PC-9 (cell line): ENCODE measurements around the gene PERCC1. TPM values are rescaled to one million over a fixed set of nuclear protein-coding genes. Genes with fewer than 3 reads are reported as not detected.

Experiments used
- BruUV-seq: library from RNA; stranded (reverse); fragments of 400-500 nt; replicated peaks from 2 replicates; lab custom pipeline; 2021; lab: Mats Ljungman, UMichigan
- CTCF ChIA-PET: fragments of 300-600 bp; sonication (Branson Sonifier 250); formaldehyde crosslinking; loops from one replicate; lab custom pipeline; 2022; ENCODE audit warnings: antibody characterized with exemption; lab: Charles Lee
- POLR2A ChIA-PET: fragments of 300-600 bp; sonication (Branson Sonifier 250); formaldehyde crosslinking; loops from one replicate; lab custom pipeline; 2022; ENCODE audit warnings: antibody characterized with exemption; ENCODE audit not compliant: unreplicated experiment; lab: Charles Lee
- DNase-seq, 2 experiments: peaks; one replicate each; pipeline versions ENCODE4 v3.0.0 to v3.0.0-alpha.2; 2015 to 2022; ENCODE audit warnings: mixed read lengths in 1 of 2
- H2AFZ ChIP-seq: fragments of 200-600 bp; sonication (generic); 2 replicates; pipeline ENCODE4 v1.8.1; 2017; ENCODE audit warnings: antibody characterized with exemption
- H3F3A ChIP-seq: fragments of 200-600 bp; sonication (generic); 2 replicates; pipeline ENCODE4 v1.8.1; 2017; ENCODE audit warnings: antibody characterized with exemption, mild to moderate bottlenecking, low read depth; ENCODE audit not compliant: insufficient read depth
- H3K27ac ChIP-seq: fragments of 200-600 bp; sonication (generic); 2 replicates; pipeline ENCODE4 v1.6.1; 2016; ENCODE audit warnings: mixed run types
- H3K27me3 ChIP-seq: fragments of 200-600 bp; sonication (generic); 2 replicates; pipeline ENCODE4 v1.6.1; 2016; ENCODE audit warnings: low read depth, mixed run types; ENCODE audit not compliant: insufficient read depth
- H3K36me3 ChIP-seq: fragments of 200-600 bp; sonication (generic); 2 replicates; pipeline ENCODE4 v1.6.1; 2016; ENCODE audit warnings: low read depth, mixed run types
- H3K4me1 ChIP-seq: fragments of 200-600 bp; sonication (generic); replicated peaks from 2 replicates; pipeline ENCODE4 v1.6.1; 2016; ENCODE audit warnings: mixed run types; ENCODE audit not compliant: insufficient read depth
- H3K4me2 ChIP-seq: fragments of 200-600 bp; sonication (generic); 2 replicates; pipeline ENCODE4 v1.6.1; 2017; ENCODE audit warnings: mixed run types
- H3K4me3 ChIP-seq: fragments of 200-600 bp; sonication (generic); 2 replicates; pipeline ENCODE4 v1.6.1; 2016; ENCODE audit warnings: mixed run types
- H3K79me2 ChIP-seq: fragments of 200-600 bp; sonication (generic); 2 replicates; pipeline ENCODE4 v1.6.1; 2017; ENCODE audit warnings: low read depth, mixed run types
- H3K9me2 ChIP-seq: fragments of 200-600 bp; sonication (generic); 2 replicates; pipeline ENCODE4 v1.8.1; 2017; ENCODE audit warnings: mild to moderate bottlenecking; ENCODE audit not compliant: insufficient read depth
- H3K9me3 ChIP-seq: fragments of 200-600 bp; sonication (generic); 2 replicates; pipeline ENCODE4 v1.8.1; 2016; ENCODE audit warnings: low read depth; ENCODE audit not compliant: insufficient read depth
- H4K20me1 ChIP-seq: fragments of 200-600 bp; sonication (generic); 2 replicates; pipeline ENCODE4 v1.8.1; 2017; ENCODE audit not compliant: insufficient read depth
- EZH2 ChIP-seq: fragments of 200-600 bp; sonication (generic); IDR thresholded peaks from 2 replicates; pipeline ENCODE4 v1.8.0; 2017; ENCODE audit warnings: antibody characterized with exemption, low read depth
- intact Hi-C: fragments of 100-400 bp; cut with micrococcal nuclease; formaldehyde crosslinking; loops from one replicate; pipeline ENCODE4 v1.10.0; 2022; ENCODE audit not compliant: unreplicated experiment
- total RNA-seq: library from RNA; stranded (reverse); gene quantifications from 2 replicates; pipeline ENCODE4 v1.2.3, GENCODE V29; 2021
- TF ChIP-seq, protein P1 (sequence below): fragments of 200-600 bp; sonication (generic); conservative IDR thresholded peaks from 2 replicates; pipeline ENCODE4 v1.6.1; 2017; ENCODE audit warnings: mixed run types, antibody characterized with exemption, mild to moderate bottlenecking, moderate library complexity

The PERCC1 gene
- total RNA-seq, 1 experiment from 2014 or later, result not detected

GRCh38 chr16:1472974-1473373, 42.1 kb downstream of the PERCC1 start:
- DNase-seq, result no peak
- POLR2A ChIA-PET, result no interaction called here
- peaks cover 54% of the 10 kb centered on the region for H3K79me2 ChIP-seq

DNA sequence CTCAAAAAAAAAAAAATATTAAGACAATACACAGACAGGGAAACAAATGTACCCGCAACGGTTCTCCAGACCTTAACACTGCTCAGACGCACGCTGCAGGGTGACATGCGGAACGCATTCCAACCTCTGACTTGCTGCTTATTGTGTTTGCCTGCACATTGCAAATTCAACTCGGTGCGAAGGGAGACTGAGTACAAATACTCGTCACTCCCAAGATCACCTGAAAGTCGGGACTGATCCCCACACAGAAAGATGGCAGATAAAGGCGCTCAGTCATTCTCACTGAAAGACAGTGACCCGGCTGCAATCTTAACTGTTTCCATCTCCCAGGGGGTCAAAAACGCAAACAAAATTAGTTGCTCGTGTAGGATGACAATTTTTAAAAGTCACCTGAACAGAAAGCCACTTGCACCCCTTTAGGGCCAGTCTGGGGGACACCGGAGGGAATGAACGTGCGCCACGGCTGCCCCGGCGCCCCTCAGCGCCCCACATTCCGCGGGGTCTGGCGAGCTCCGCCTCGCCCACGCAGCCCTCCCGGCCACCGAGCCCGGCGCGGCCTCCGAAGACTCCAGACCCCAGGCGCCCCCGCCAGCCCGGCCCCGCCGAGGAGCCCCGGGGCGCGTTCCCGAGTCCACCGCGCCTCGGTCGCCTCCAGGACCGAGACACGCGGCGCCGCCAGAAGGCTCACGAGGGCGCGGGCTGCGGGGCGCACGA, 43.4 kb downstream of the PERCC1 start:
- H3K36me3 ChIP-seq, result no peaks in the 10 kb centered on the region
- no peaks in the 10 kb centered on the region for H3K27me3 ChIP-seq
- peak overlapping the region; percentile 99 for H3K4me2 ChIP-seq
- H2AFZ ChIP-seq, result peak overlapping the region; percentile 73
- peak overlapping the region; percentile 99 for H3K4me3 ChIP-seq
- peaks cover 12% of the 10 kb centered on the region for H4K20me1 ChIP-seq
- peaks cover 48% of the 10 kb centered on the region for H3K79me2 ChIP-seq
- H3F3A ChIP-seq, result no peaks in the 10 kb centered on the region
- no peaks in the 10 kb centered on the region for H3K9me2 ChIP-seq
- no peak overlapping the region; the same call in 1 of the 2 replicates for H3K27ac ChIP-seq
- BruUV-seq, result TSS peak; percentile 58
- TF ChIP-seq, protein P1, sequence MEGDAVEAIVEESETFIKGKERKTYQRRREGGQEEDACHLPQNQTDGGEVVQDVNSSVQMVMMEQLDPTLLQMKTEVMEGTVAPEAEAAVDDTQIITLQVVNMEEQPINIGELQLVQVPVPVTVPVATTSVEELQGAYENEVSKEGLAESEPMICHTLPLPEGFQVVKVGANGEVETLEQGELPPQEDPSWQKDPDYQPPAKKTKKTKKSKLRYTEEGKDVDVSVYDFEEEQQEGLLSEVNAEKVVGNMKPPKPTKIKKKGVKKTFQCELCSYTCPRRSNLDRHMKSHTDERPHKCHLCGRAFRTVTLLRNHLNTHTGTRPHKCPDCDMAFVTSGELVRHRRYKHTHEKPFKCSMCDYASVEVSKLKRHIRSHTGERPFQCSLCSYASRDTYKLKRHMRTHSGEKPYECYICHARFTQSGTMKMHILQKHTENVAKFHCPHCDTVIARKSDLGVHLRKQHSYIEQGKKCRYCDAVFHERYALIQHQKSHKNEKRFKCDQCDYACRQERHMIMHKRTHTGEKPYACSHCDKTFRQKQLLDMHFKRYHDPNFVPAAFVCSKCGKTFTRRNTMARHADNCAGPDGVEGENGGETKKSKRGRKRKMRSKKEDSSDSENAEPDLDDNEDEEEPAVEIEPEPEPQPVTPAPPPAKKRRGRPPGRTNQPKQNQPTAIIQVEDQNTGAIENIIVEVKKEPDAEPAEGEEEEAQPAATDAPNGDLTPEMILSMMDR, result no peak
- TF ChIP-seq EZH2, result no peak
- H3K4me1 ChIP-seq, result peaks cover 12% of the 10 kb centered on the region
- no peak for DNase-seq
- H3K9me3 ChIP-seq, result no peaks in the 10 kb centered on the region
- POLR2A ChIA-PET, result no interaction called here
- intact Hi-C loops, result no loop called here
- CTCF ChIA-PET, result no interaction called here

More at GRCh38 chr16:1472974-1473373, 42.1 kb downstream of the PERCC1 start:
- BruUV-seq, result no TSS peak
- Histone ChIP-seq H3K4me3 (no peak overlapping the region), H4K20me1 (peaks cover 12% of the 10 kb centered on the region), H3K4me1 (peaks cover 12% of the 10 kb centered on the region), H3K9me3 (no peaks in the 10 kb centered on the region), H3F3A (no peaks in the 10 kb centered on the region), H2AFZ (no peak overlapping the region), H3K27me3 (no peaks in the 10 kb centered on the region), H3K9me2 (no peaks in the 10 kb centered on the region), H3K36me3 (no peaks in the 10 kb centered on the region), H3K4me2 (peak overlapping the region; percentile 36; the same call in 1 of the 2 replicates), H3K27ac (no peak overlapping the region)
- intact Hi-C loops, result no loop called here
- TF ChIP-seq, protein P1, result no peak
- no peak for TF ChIP-seq EZH2
- CTCF ChIA-PET, result no interaction called here

- Histone ChIP-seq H3K79me2 (peaks cover 42% of the 10 kb centered on the region), H3K27ac (peak within 1 kb of the TSS; percentile 65), H2AFZ (peak within 1 kb of the TSS; percentile 96), H3K36me3 (no peaks in the 10 kb centered on the region), H3K9me2 (no peaks in the 10 kb centered on the region), H3K4me1 (peaks cover 12% of the 10 kb centered on the region), H3K4me3 (peak within 1 kb of the TSS; percentile 99), H4K20me1 (peaks cover 8% of the 10 kb centered on the region), H3K4me2 (peak within 1 kb of the TSS; percentile 99), H3K9me3 (no peaks in the 10 kb centered on the region), H3K27me3 (no peaks in the 10 kb centered on the region), H3F3A (no peaks in the 10 kb centered on the region)
- TSS peak; percentile 45 for BruUV-seq
- intact Hi-C loops, result loop anchor here (5.0 kb wide), 1 partner anchor 137 kb away; the partner anchor contains the start of genes CRAMP1 and IFT140
- ChIA-PET CTCF (no interaction called here), POLR2A (no interaction called here)
- DNase-seq, result peak; percentile 51 to 92
- TF ChIP-seq, protein P1, result no peak
- no peak for TF ChIP-seq EZH2
These were observed 44.1 kb downstream of the PERCC1 start, which contains the start of gene CLCN7 for GRCh38 chr16:1474796-1475551. Gene CLCN7 (minus strand): TSS chr16:1475028. CDS start chr16:1474974, 54 bp downstream.
